ENCODE data around the gene TMEM86A.
"Not testable (repeated sequence)": the region's sequence is repeated elsewhere in the genome, so short reads cannot be mapped to it uniquely, and the experiment has no call there.

The TMEM86A gene

GRCh38 chr11:18698341-18699268 lies at the start of gene TMEM86A:
Gene TMEM86A, plus strand, starts transcription at chr11:18698779. Its CDS starts 108 bp downstream, at chr11:18698887.
- no peak for DNase-seq

- DNase-seq = no peak
Observed at GRCh38 chr11:18650353-18650752, 48.2 kb upstream of the TMEM86A start.

GRCh38 chr11:18650859-18651557 lies 47.6 kb upstream of the TMEM86A start:
- DNase-seq = no peak

- DNase-seq = no peak
Observed at GRCh38 chr11:18657673-18658072, 40.9 kb upstream of the TMEM86A start.

- DNase-seq = not testable (repeated sequence)
Observed at GRCh38 chr11:18665353-18665872, 33.2 kb upstream of the TMEM86A start.

GRCh38 chr11:18668131-18668530 lies 30.4 kb upstream of the TMEM86A start:
- no peak for DNase-seq

- no peak for DNase-seq
Observed at GRCh38 chr11:18669219-18669596, 29.4 kb upstream of the TMEM86A start.

GRCh38 chr11:18669711-18670110 lies 28.9 kb upstream of the TMEM86A start:
- no peak for DNase-seq

GRCh38 chr11:18671246-18671645 lies 27.3 kb upstream of the TMEM86A start:
- no peak for DNase-seq

- not testable (repeated sequence) for DNase-seq
Observed at GRCh38 chr11:18672209-18672608, 26.4 kb upstream of the TMEM86A start.

- no peak for DNase-seq
Observed at GRCh38 chr11:18676803-18677202, 21.8 kb upstream of the TMEM86A start.

- DNase-seq = no peak
Observed at GRCh38 chr11:18677560-18677959, 21.0 kb upstream of the TMEM86A start.

- not testable (repeated sequence) for DNase-seq
Observed at GRCh38 chr11:18681949-18682348, 16.6 kb upstream of the TMEM86A start.

- DNase-seq = no peak
Observed at GRCh38 chr11:18682466-18682865, 16.1 kb upstream of the TMEM86A start.

- DNase-seq = no peak
Observed at GRCh38 chr11:18684267-18684666, 14.3 kb upstream of the TMEM86A start.

GRCh38 chr11:18691467-18692140 lies 7.0 kb upstream of the TMEM86A start:
- not testable (repeated sequence) for DNase-seq

GRCh38 chr11:18692941-18693760 lies 5.4 kb upstream of the TMEM86A start:
- DNase-seq = no peak

- DNase-seq = no peak
Observed at GRCh38 chr11:18696638-18697225, 1.8 kb upstream of the TMEM86A start.

- no peak for DNase-seq
Observed at GRCh38 chr11:18697576-18697975, 1.0 kb upstream of the TMEM86A start.

GRCh38 chr11:18699269-18699596 lies 654 bp downstream of the TMEM86A start:
- DNase-seq = no peak

- no peak for DNase-seq
Observed at GRCh38 chr11:18699848-18700261, 1.3 kb downstream of the TMEM86A start.

- no peak for DNase-seq
Observed at GRCh38 chr11:18700375-18700774, 1.8 kb downstream of the TMEM86A start.
